ENCODE results near the gene CREM. TPM values are rescaled to one million over a fixed set of nuclear protein-coding genes. Genes with fewer than 3 reads are reported as not detected.
A peak's percentile ranks its signal among the peaks of the same experiment; 100 is the strongest.
"Not testable (repeated sequence)": the region's sequence is repeated elsewhere in the genome, so short reads cannot be mapped to it uniquely, and the experiment has no call there.

Gene CREM
- total and polyA plus RNA-seq, 12 donors: 37.8 to 91.7 (median 57.6) TPM

GRCh38 chr10:35214607-35215020, 88.0 kb downstream of the CREM start:
- DNase-seq (peak in 1 of 2 donors; percentile 23), ATAC-seq (peak in 3 of 8 donors; percentile 44 to 71 (median 57))
- H3K9me3 ChIP-seq: no peaks in the 10 kb centered on the region
- no peak for TF ChIP-seq CTCF (IDR thresholded peaks at IDR 0.05)
- intact Hi-C loops (cut with DNase I): loop anchor here in 5 of 10 donors (2.0 to 10.0 kb wide), 4 partner anchors 18 to 222 kb away; no protein-coding TSS in a partner anchor
- H3K4me3 ChIP-seq: no peak overlapping the region
- H3K27ac ChIP-seq: no peak overlapping the region
- WGBS, 2 donors: 81 to 84% methylated on average over 19 of the region's 19 CpGs
- peaks cover 0 to 24% (median 0%) of the 10 kb centered on the region in 9 donors for H3K36me3 ChIP-seq
- H3K4me1 ChIP-seq: peaks cover 3 to 61% (median 28%) of the 10 kb centered on the region in 9 donors
- H3K27me3 ChIP-seq: no peaks in the 10 kb centered on the region

GRCh38 chr10:35215107-35215506, 88.5 kb downstream of the CREM start:
- intact Hi-C loops (cut with DNase I): loop anchor here in 5 of 10 donors (2.0 to 10.0 kb wide), 4 partner anchors 18 to 223 kb away; no protein-coding TSS in a partner anchor

GRCh38 chr10:35216303-35216905, 89.8 kb downstream of the CREM start:
- WGBS, 2 donors: 49 to 61% methylated on average over 6 of the region's 6 CpGs
- H3K36me3 ChIP-seq: peaks cover 0 to 16% (median 0%) of the 10 kb centered on the region in 9 donors
- intact Hi-C loops (cut with DNase I): loop anchor here in 4 of 10 donors (5.0 to 10.0 kb wide), 3 partner anchors 94 to 224 kb away; no protein-coding TSS in a partner anchor
- H3K4me3 ChIP-seq: peak overlapping the region in 1 of 10 donors; percentile 26
- peak overlapping the region; percentile 12 to 82 (median 76) for H3K27ac ChIP-seq
- H3K4me1 ChIP-seq: peaks cover 3 to 47% (median 28%) of the 10 kb centered on the region in 9 donors
- ATAC-seq (peak; percentile 57 to 84 (median 70)), DNase-seq (peak; percentile 22 to 57)
- no peaks in the 10 kb centered on the region for H3K9me3 ChIP-seq
- no peak for TF ChIP-seq CTCF (IDR thresholded peaks at IDR 0.05)
- no peaks in the 10 kb centered on the region for H3K27me3 ChIP-seq

More at GRCh38 chr10:35215107-35215506, 88.5 kb downstream of the CREM start:
- H3K27ac ChIP-seq: no peak overlapping the region
- peaks cover 3 to 58% (median 28%) of the 10 kb centered on the region in 9 donors for H3K4me1 ChIP-seq
- no peak for TF ChIP-seq CTCF (IDR thresholded peaks at IDR 0.05)
- peaks cover 0 to 21% (median 0%) of the 10 kb centered on the region in 9 donors for H3K36me3 ChIP-seq
- WGBS, 2 donors: 63 to 77% methylated on average over 3 of the region's 3 CpGs
- ATAC-seq (no peak), DNase-seq (no peak)
- H3K4me3 ChIP-seq: no peak overlapping the region
- no peaks in the 10 kb centered on the region for H3K9me3 ChIP-seq
- no peaks in the 10 kb centered on the region for H3K27me3 ChIP-seq

- intact Hi-C loops (cut with DNase I): loop anchor here in 5 of 10 donors (1.0 to 10.0 kb wide), 5 partner anchors 91 to 225 kb away; partner anchors contain the start of gene CREM (in 1 of the 5)
- 65 to 69% methylated on average over 9 of the region's 9 CpGs for WGBS, 2 donors
- ATAC-seq: not testable (repeated sequence)
Measured at GRCh38 chr10:35216956-35217355, 90.3 kb downstream of the CREM start.

More at GRCh38 chr10:35216956-35217355, 90.3 kb downstream of the CREM start:
- Histone ChIP-seq H3K4me1 (peaks cover 3 to 44% (median 28%) of the 10 kb centered on the region in 9 donors), H3K27ac (peak overlapping the region; percentile 12 to 82 (median 76)), H3K4me3 (peak overlapping the region in 1 of 10 donors; percentile 26), H3K36me3 (peaks cover 0 to 11% (median 0%) of the 10 kb centered on the region in 9 donors)
- not testable (repeated sequence) for H3K9me3 ChIP-seq, DNase-seq, H3K27me3 ChIP-seq

All from heart right ventricle (tissue), 16 donors.